ENCODE data around the gene SCN2A. TPM values are rescaled to one million over a fixed set of nuclear protein-coding genes. Genes with fewer than 3 reads are reported as not detected.

Gene SCN2A
- total and polyA plus RNA-seq, 10 of the 15 experiments (the other 5 are each of a cell fraction or from before 2014, with no cell fraction given) = 0.01 TPM; not detected in 8

DNA sequence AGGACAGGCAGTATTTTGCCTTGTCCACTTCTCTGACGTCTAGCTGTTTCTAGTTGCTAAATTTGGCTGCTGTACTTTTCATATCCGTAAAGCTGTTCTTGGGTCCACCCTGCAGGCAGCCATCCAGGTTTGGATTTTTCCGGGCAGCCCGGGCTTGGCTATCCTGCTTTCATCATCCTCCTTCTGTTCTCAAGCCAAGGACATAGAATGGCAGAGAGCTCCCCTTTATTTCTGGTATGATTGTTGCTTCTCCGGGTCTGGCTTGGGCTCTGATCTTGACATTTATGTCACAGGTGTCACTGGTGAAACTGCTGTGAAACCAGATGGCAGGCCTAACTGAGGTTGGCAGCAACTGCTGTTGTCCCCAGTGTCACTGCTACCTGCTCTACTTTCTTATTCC is 35.5 kb downstream of the SCN2A start (continued):
- TF ChIP-seq SIX5 (IDR thresholded peaks at IDR 0.05; ENCODE audit: low read depth, low read length, severe bottlenecking) (no peak), HDGF (IDR thresholded peaks at IDR 0.05) (no peak), IKZF1 (conservative IDR thresholded peaks at IDR 0.05) (no peak), CHD1 (IDR thresholded peaks at IDR 0.05; ENCODE audit: low read depth, low read length) (no peak), BACH1 (IDR thresholded peaks at IDR 0.05; ENCODE audit: borderline replicate concordance) (no peak)
- TF ChIP-seq, protein P1, sequence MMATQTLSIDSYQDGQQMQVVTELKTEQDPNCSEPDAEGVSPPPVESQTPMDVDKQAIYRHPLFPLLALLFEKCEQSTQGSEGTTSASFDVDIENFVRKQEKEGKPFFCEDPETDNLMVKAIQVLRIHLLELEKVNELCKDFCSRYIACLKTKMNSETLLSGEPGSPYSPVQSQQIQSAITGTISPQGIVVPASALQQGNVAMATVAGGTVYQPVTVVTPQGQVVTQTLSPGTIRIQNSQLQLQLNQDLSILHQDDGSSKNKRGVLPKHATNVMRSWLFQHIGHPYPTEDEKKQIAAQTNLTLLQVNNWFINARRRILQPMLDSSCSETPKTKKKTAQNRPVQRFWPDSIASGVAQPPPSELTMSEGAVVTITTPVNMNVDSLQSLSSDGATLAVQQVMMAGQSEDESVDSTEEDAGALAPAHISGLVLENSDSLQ (IDR thresholded peaks at IDR 0.05) = no peak
- TF ChIP-seq, protein P2, sequence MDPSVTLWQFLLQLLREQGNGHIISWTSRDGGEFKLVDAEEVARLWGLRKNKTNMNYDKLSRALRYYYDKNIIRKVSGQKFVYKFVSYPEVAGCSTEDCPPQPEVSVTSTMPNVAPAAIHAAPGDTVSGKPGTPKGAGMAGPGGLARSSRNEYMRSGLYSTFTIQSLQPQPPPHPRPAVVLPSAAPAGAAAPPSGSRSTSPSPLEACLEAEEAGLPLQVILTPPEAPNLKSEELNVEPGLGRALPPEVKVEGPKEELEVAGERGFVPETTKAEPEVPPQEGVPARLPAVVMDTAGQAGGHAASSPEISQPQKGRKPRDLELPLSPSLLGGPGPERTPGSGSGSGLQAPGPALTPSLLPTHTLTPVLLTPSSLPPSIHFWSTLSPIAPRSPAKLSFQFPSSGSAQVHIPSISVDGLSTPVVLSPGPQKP (IDR thresholded peaks at IDR 0.05; ENCODE audit: low read depth, low read length) = no peak
- TF ChIP-seq, protein P3, sequence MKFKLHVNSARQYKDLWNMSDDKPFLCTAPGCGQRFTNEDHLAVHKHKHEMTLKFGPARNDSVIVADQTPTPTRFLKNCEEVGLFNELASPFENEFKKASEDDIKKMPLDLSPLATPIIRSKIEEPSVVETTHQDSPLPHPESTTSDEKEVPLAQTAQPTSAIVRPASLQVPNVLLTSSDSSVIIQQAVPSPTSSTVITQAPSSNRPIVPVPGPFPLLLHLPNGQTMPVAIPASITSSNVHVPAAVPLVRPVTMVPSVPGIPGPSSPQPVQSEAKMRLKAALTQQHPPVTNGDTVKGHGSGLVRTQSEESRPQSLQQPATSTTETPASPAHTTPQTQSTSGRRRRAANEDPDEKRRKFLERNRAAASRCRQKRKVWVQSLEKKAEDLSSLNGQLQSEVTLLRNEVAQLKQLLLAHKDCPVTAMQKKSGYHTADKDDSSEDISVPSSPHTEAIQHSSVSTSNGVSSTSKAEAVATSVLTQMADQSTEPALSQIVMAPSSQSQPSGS (IDR thresholded peaks at IDR 0.05; ENCODE audit: low read length) = no peak

DNA sequence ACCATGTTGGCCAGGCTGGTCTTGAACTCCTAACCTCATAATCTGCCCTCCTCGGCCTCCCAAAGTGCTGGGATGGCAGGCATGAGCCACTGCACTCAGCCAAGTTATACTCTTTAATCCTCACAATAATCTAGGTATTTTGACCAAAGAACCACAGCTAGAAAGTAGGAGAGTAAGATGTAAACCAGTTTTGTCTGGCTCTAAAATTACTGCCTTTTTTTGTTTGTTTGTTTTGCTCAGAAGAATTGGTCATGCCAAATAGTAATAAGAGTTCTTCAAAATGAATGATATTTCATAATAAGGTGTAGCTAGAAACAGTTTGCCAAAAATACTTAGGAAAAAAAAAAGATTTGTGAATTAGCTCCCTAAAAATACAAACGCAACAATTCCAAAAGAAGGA is 36.7 kb downstream of the SCN2A start:
- Histone ChIP-seq H3K4me1 (ENCODE audit: control insufficient read depth, insufficient read depth, low read length) (no peaks in the 10 kb centered on the region), H3K4me2 (ENCODE audit: control insufficient read depth, insufficient read depth) (no peak overlapping the region), H4K20me1 (ENCODE audit: control insufficient read depth, insufficient read depth) (no peaks in the 10 kb centered on the region), H3K9ac (ENCODE audit: control insufficient read depth, insufficient read depth, low read length) (no peak overlapping the region), H3K4me3 (no peak overlapping the region), H3K27ac (ENCODE audit: control insufficient read depth, insufficient read depth) (no peak overlapping the region), H2AFZ (ENCODE audit: control insufficient read depth, low read depth, low read length) (no peak overlapping the region), H3K9me3 (replicated peaks; ENCODE audit: control insufficient read depth, insufficient read depth, low read length) (no peaks in the 10 kb centered on the region), H3K36me3 (ENCODE audit: control insufficient read depth in 2 of 2, insufficient read depth in 2 of 2, low read length in 1 of 2) (no peaks in the 10 kb centered on the region), H3K79me2 (ENCODE audit: control insufficient read depth, insufficient read depth, low read length) (no peaks in the 10 kb centered on the region), H3K27me3 (replicated peaks in 1 of 2; ENCODE audit: control insufficient read depth in 2 of 2, insufficient read depth in 2 of 2, low read length in 1 of 2) (no peaks in the 10 kb centered on the region)
- FAIRE-seq (no peak), ATAC-seq (no peak), DNase-seq (ENCODE audit: low read depth, low spot score) (no peak)
- in situ Hi-C loops (cut with MboI) = no loop called here
- ChIA-PET CTCF (interaction anchor here (1.0 to 2.0 kb wide), 2 partner anchors 18 to 72 kb away, joined by 5 to 6 read pairs; partner anchors contain the start of gene SCN3A), RAD21 (ENCODE audit: unreplicated experiment) (no interaction called here), SMC1A (ENCODE audit: uncharacterized antibody, unreplicated experiment) (no interaction called here), POLR2A (no interaction called here)
- WGBS (ENCODE audit: insufficient coverage, insufficient replicate concordance, low lambda C conversion rate, missing lambda C conversion rate) = 27% methylated on average over 2 of the region's 2 CpGs
- intact Hi-C loops (cut with micrococcal nuclease; ENCODE audit: unreplicated experiment) = no loop called here
- no TSS peak for BruUV-seq (replicated peaks)
- TF ChIP-seq EP300 (IDR thresholded peaks at IDR 0.05; ENCODE audit: borderline replicate concordance in 1 of 2, control insufficient read depth in 1 of 2, low read depth in 2 of 2, low read length in 2 of 2) (no peak), NFXL1 (IDR thresholded peaks at IDR 0.05; ENCODE audit: borderline replicate concordance) (no peak), MYC (IDR thresholded peaks at IDR 0.05; ENCODE audit: insufficient read depth, insufficient read length, insufficient replicate concordance, low read length, severe bottlenecking) (no peak)
- TF ChIP-seq, protein P4, sequence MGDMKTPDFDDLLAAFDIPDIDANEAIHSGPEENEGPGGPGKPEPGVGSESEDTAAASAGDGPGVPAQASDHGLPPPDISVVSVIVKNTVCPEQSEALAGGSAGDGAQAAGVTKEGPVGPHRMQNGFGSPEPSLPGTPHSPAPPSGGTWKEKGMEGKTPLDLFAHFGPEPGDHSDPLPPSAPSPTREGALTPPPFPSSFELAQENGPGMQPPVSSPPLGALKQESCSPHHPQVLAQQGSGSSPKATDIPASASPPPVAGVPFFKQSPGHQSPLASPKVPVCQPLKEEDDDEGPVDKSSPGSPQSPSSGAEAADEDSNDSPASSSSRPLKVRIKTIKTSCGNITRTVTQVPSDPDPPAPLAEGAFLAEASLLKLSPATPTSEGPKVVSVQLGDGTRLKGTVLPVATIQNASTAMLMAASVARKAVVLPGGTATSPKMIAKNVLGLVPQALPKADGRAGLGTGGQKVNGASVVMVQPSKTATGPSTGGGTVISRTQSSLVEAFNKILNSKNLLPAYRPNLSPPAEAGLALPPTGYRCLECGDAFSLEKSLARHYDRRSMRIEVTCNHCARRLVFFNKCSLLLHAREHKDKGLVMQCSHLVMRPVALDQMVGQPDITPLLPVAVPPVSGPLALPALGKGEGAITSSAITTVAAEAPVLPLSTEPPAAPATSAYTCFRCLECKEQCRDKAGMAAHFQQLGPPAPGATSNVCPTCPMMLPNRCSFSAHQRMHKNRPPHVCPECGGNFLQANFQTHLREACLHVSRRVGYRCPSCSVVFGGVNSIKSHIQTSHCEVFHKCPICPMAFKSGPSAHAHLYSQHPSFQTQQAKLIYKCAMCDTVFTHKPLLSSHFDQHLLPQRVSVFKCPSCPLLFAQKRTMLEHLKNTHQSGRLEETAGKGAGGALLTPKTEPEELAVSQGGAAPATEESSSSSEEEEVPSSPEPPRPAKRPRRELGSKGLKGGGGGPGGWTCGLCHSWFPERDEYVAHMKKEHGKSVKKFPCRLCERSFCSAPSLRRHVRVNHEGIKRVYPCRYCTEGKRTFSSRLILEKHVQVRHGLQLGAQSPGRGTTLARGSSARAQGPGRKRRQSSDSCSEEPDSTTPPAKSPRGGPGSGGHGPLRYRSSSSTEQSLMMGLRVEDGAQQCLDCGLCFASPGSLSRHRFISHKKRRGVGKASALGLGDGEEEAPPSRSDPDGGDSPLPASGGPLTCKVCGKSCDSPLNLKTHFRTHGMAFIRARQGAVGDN (IDR thresholded peaks at IDR 0.05) = no peak
- TF ChIP-seq, protein P5, sequence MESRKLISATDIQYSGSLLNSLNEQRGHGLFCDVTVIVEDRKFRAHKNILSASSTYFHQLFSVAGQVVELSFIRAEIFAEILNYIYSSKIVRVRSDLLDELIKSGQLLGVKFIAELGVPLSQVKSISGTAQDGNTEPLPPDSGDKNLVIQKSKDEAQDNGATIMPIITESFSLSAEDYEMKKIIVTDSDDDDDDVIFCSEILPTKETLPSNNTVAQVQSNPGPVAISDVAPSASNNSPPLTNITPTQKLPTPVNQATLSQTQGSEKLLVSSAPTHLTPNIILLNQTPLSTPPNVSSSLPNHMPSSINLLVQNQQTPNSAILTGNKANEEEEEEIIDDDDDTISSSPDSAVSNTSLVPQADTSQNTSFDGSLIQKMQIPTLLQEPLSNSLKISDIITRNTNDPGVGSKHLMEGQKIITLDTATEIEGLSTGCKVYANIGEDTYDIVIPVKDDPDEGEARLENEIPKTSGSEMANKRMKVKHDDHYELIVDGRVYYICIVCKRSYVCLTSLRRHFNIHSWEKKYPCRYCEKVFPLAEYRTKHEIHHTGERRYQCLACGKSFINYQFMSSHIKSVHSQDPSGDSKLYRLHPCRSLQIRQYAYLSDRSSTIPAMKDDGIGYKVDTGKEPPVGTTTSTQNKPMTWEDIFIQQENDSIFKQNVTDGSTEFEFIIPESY (IDR thresholded peaks at IDR 0.05) = no peak
